Stimulated activated naive CD8-positive, alpha-beta T cell treated with anti-CD3 and anti-CD28 coated beads, Interleukin-15, Interleukin-2, amounts not matched to agents 100 ng/mL and 50 ng/mL, for 24 hours (primary cell): Measurements from ENCODE around the gene SEC22B.
"Not testable (repeated sequence)": the region's sequence is repeated elsewhere in the genome, so short reads cannot be mapped to it uniquely, and the experiment has no call there.

Source experiments
- H3K27ac Mint-ChIP-seq: one replicate; pipeline ENCODE4 v1.8.0; 2021; ENCODE audit warnings: mild to moderate bottlenecking, mixed read lengths
- H3K27me3 Mint-ChIP-seq: one replicate; pipeline ENCODE4 v1.8.0; 2021; ENCODE audit warnings: mixed read lengths
- H3K36me3 Mint-ChIP-seq: one replicate; pipeline ENCODE4 v1.8.0; 2021; ENCODE audit warnings: low read depth, mixed read lengths
- H3K4me1 Mint-ChIP-seq: one replicate; pipeline ENCODE4 v1.8.0; 2021; ENCODE audit warnings: low read depth, mixed read lengths
- H3K4me3 Mint-ChIP-seq: one replicate; pipeline ENCODE4 v1.8.0; 2021; ENCODE audit warnings: mild to moderate bottlenecking, mixed read lengths
- H3K9me3 Mint-ChIP-seq: one replicate; pipeline ENCODE4 v1.8.0; 2021; ENCODE audit warnings: mixed read lengths

Gene SEC22B

GRCh38 chr1:120176092-120176855, at the start of gene SEC22B:
Gene SEC22B, minus strand, starts transcription at chr1:120176520. Its CDS starts 139 bp downstream, at chr1:120176381.
- peak within 1 kb of the TSS; percentile 100 for H3K4me3 Mint-ChIP-seq
- H3K9me3 Mint-ChIP-seq: no peaks in the 10 kb centered on the region
- peaks cover 4% of the 10 kb centered on the region for H3K4me1 Mint-ChIP-seq
- no peaks in the 10 kb centered on the region for H3K27me3 Mint-ChIP-seq
- peak within 1 kb of the TSS; percentile 99 for H3K27ac Mint-ChIP-seq
- peaks cover 4% of the 10 kb centered on the region for H3K36me3 Mint-ChIP-seq

DNA sequence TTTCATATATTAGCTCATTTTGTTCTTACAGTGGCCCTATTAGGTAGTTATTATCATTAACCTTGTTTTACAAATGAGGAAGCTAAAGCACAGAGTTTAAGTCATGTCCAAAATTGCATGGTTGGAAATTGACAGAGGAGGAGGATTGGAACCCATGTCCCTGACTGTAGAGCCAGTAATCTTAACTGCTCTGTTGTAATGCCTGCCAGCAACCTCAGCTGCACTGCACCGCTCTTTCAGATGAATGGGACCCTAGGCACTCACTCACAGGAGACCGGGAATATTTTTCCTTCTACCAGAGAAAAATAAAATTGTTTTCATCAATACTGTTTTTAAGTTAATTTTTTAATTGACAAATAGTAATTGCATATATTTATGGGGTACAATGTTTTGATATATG, 41.6 kb upstream of the SEC22B start:
- not testable (repeated sequence) for H3K27ac Mint-ChIP-seq, H3K9me3 Mint-ChIP-seq, H3K36me3 Mint-ChIP-seq, H3K4me1 Mint-ChIP-seq, H3K4me3 Mint-ChIP-seq, H3K27me3 Mint-ChIP-seq

- not testable (repeated sequence) for H3K4me1 Mint-ChIP-seq, H3K9me3 Mint-ChIP-seq, H3K4me3 Mint-ChIP-seq, H3K27me3 Mint-ChIP-seq, H3K36me3 Mint-ChIP-seq, H3K27ac Mint-ChIP-seq
These were observed 41.0 kb upstream of the SEC22B start for GRCh38 chr1:120217175-120217929.

DNA sequence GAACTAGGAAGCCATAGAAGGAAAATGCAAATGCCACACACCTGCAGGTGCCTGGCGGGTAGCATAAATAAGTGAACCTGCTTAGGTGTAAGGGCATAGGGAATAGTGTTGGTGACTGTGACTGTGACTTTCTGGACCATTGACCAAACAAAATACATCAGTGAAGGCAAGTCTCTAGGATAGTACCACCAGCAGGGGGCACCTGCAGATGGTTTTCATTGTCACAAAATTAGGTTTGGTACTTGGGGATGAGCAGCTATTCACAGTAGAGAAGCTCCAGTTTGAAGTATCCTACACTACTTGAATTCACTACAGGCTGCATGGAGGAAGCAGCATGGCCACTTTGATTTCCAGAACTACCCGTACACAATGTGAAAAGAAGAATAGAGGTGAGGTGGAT, 37.3 kb upstream of the SEC22B start:
- not testable (repeated sequence) for H3K36me3 Mint-ChIP-seq, H3K27me3 Mint-ChIP-seq, H3K4me1 Mint-ChIP-seq, H3K9me3 Mint-ChIP-seq, H3K4me3 Mint-ChIP-seq, H3K27ac Mint-ChIP-seq

GRCh38 chr1:120210754-120211153, 34.4 kb upstream of the SEC22B start:
- not testable (repeated sequence) for H3K4me1 Mint-ChIP-seq, H3K9me3 Mint-ChIP-seq, H3K4me3 Mint-ChIP-seq, H3K27me3 Mint-ChIP-seq, H3K27ac Mint-ChIP-seq, H3K36me3 Mint-ChIP-seq

- not testable (repeated sequence) for H3K9me3 Mint-ChIP-seq, H3K27me3 Mint-ChIP-seq, H3K36me3 Mint-ChIP-seq, H3K27ac Mint-ChIP-seq, H3K4me1 Mint-ChIP-seq
- H3K4me3 Mint-ChIP-seq: peak overlapping the region; percentile 77
These were observed 20.8 kb upstream of the SEC22B start for GRCh38 chr1:120196863-120197775.

GRCh38 chr1:120188626-120189025, 12.3 kb upstream of the SEC22B start:
- not testable (repeated sequence) for H3K36me3 Mint-ChIP-seq, H3K4me1 Mint-ChIP-seq, H3K4me3 Mint-ChIP-seq, H3K9me3 Mint-ChIP-seq, H3K27ac Mint-ChIP-seq, H3K27me3 Mint-ChIP-seq

DNA sequence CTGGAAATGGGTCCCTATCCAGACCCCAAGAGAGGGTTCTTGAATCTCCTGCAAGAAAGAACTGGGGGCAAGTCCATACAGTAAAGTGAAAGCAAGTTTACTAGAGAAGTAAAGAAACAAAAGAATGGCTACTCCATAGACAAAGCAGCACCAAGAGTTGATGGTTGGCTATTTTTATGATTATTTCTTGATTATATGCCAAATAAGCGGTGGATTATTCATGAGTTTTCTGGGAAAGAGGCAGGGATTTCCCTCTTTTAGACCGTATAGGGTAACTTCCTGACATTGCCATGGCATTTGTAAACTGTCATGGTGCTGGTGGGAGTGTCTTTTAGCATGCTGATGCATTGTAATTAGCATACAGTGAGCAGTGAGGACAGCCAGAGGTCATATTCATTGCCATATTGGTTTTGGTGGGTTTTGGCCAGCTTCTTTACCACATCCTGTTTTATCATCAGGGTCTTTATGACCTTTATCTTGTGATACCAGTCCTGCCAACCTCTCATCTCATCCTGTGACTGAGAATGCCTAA, 5.9 kb upstream of the SEC22B start:
- not testable (repeated sequence) for H3K27me3 Mint-ChIP-seq, H3K4me3 Mint-ChIP-seq, H3K9me3 Mint-ChIP-seq, H3K36me3 Mint-ChIP-seq, H3K27ac Mint-ChIP-seq, H3K4me1 Mint-ChIP-seq

- not testable (repeated sequence) for H3K27me3 Mint-ChIP-seq, H3K9me3 Mint-ChIP-seq, H3K4me1 Mint-ChIP-seq, H3K36me3 Mint-ChIP-seq
- H3K27ac Mint-ChIP-seq: peak overlapping the region; percentile 29
- peak overlapping the region; percentile 18 for H3K4me3 Mint-ChIP-seq
These were observed 3.7 kb upstream of the SEC22B start for GRCh38 chr1:120179811-120180690.

DNA sequence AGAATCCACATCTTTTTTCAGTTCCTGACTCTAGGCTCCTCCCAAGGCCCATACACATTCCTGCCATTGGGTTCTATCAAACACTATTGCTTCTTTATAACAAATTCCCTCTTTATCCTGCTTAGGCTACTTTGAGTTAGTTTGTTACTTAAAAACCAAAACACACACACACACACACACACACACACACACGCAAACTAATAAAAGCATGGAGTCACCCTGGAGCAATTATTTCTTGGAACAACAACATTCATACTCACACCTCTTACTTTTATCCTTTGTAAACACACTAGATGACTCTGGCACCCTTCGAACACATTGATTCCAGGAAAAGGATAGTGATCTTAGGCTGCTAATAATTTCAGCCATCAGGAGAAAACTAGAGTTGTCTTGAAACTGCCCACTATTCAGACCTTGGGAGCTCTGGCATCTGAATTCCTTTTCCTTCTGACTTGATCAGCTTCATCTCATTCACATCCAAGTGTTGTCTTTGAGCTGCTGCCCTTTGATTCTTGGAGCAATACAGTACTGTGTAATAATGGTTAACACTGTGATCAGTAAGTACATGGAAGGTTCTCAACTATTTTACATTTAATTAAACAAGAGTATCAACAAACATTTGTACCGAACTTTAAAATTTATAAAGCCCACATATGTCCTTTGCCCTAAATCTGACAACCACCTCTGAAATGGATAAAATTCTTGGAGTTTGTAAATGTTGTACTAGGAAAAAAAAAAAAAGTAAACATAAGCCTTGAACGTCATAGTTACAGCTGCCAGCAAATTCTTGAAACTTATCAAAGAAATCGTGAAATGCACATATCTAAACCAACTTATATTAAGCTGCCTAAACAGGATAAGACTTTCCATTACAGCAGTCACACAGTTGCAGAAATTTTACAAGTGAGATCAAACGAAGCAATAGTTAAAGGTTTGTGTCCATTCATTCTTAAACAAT, 2.8 kb upstream of the SEC22B start:
- Mint-ChIP-seq H3K4me3 (no peak overlapping the region), H3K4me1 (peaks cover 4% of the 10 kb centered on the region), H3K27ac (no peak overlapping the region), H3K27me3 (no peaks in the 10 kb centered on the region), H3K36me3 (peaks cover 4% of the 10 kb centered on the region), H3K9me3 (no peaks in the 10 kb centered on the region)

- H3K4me1 Mint-ChIP-seq, H3K27ac Mint-ChIP-seq, H3K27me3 Mint-ChIP-seq, H3K4me3 Mint-ChIP-seq, H3K9me3 Mint-ChIP-seq, H3K36me3 Mint-ChIP-seq: not testable (repeated sequence)
These were observed 1.7 kb upstream of the SEC22B start for GRCh38 chr1:120178058-120178457.

DNA sequence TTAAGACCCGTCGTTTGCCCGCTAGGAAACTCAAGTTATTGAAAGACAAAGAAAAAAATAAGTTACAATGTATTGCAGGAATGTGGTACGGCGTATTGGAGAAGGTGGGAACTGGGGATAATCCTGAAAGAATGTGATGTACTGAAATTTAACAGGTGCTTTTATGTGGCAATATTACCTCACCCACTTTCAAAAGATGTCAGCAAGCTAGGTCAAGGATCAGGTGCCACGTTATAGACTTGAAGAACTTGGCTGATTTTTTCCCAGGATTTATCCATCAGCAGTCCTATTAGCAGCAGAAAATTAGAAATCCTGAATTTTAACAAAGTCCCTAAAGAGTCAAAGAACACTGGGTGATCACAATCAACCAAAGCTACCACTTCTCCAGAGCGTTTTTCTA, 632 bp downstream of the SEC22B start:
- H3K4me3 Mint-ChIP-seq: peak overlapping the region; percentile 100
- H3K27ac Mint-ChIP-seq: peak overlapping the region; percentile 99
- not testable (repeated sequence) for H3K27me3 Mint-ChIP-seq, H3K4me1 Mint-ChIP-seq, H3K9me3 Mint-ChIP-seq, H3K36me3 Mint-ChIP-seq

DNA sequence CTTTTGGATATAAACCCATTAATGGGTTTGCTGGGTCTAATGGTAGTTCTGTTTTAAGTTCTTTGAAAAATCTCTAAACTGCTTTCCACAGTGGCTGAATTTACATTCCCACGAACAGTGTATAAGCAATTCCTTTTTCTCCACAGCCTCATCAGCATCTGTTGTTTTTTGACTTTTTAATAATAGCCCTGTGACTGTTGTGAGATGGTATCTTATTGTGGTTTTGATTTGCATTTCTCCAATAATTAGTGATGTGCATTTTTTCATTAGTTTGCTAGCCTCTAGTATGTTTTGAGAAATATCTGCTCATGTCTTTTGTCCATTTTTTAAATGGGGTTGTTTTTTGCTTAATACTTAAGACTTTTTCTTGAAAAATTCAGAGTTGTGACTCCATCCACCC, 11.6 kb downstream of the SEC22B start:
- not testable (repeated sequence) for H3K27ac Mint-ChIP-seq, H3K4me3 Mint-ChIP-seq, H3K27me3 Mint-ChIP-seq, H3K4me1 Mint-ChIP-seq, H3K9me3 Mint-ChIP-seq
- H3K36me3 Mint-ChIP-seq: peaks cover 12% of the 10 kb centered on the region
